HG03280 (cell line): ENCODE measurements around the gene ASB16.

Source experiments
- ATAC-seq: cut with Tn5 transposase; IDR thresholded peaks from one replicate; pipeline ENCODE4 v1.9.1; 2021; ENCODE audit warnings: mild to moderate bottlenecking, moderate library complexity; ENCODE audit not compliant: unreplicated experiment

ASB16 gene

GRCh38 chr17:44221862-44222111 lies 51.3 kb downstream of the ASB16 start:
- ATAC-seq: no peak

- no peak for ATAC-seq
Observed at GRCh38 chr17:44222112-44222869, 51.8 kb downstream of the ASB16 start.

- no peak for ATAC-seq
Observed at GRCh38 chr17:44223541-44224071, 53.1 kb downstream of the ASB16 start.
